HepG2 (cell line): ENCODE data around the gene HLF. TPM values are rescaled to one million over a fixed set of nuclear protein-coding genes. Genes with fewer than 3 reads are reported as not detected.
A peak's percentile ranks its signal among the peaks of the same experiment; 100 is the strongest.

ENCODE experiments used
- CENPX ChIP-seq: sonication (generic); formaldehyde crosslinking; IDR thresholded peaks from 2 replicates; pipeline ENCODE4 v1.9.0; 2021; ENCODE audit warnings: mild to moderate bottlenecking, missing genetic modification reagents, moderate library complexity
- CHD2 ChIP-seq: IDR thresholded peaks from 2 replicates; pipeline ENCODE4 v1.6.1; 2011; ENCODE audit warnings: low read depth, low read length, improper control_type of control experiment
- FOXC1 ChIP-seq: sonication (generic); formaldehyde crosslinking; IDR thresholded peaks from 2 replicates; pipeline ENCODE4 v1.8.0; 2022; ENCODE audit warnings: mild to moderate bottlenecking, missing genetic modification reagents, borderline replicate concordance
- HDAC6 ChIP-seq: fragments of 200-600 bp; sonication (generic); IDR thresholded peaks from 2 replicates; pipeline ENCODE4 v1.7.0; 2017; ENCODE audit warnings: mild to moderate bottlenecking, antibody characterized with exemption, low read length, low read depth
- KLF15 ChIP-seq: sonication (generic); formaldehyde crosslinking; IDR thresholded peaks from 2 replicates; pipeline ENCODE4 v1.8.1; 2023; ENCODE audit warnings: borderline replicate concordance, mild to moderate bottlenecking, inconsistent platforms, missing genetic modification reagents, mixed read lengths
- PHF20 ChIP-seq: sonication (generic); formaldehyde crosslinking; IDR thresholded peaks from 2 replicates; pipeline ENCODE4 v1.5.0; 2020; ENCODE audit warnings: mild to moderate bottlenecking, missing genetic modification reagents
- PPARG ChIP-seq: conservative IDR thresholded peaks from 2 replicates; pipeline ENCODE4 v1.6.1; 2016; ENCODE audit warnings: missing biosample characterization, missing genetic modification reagents
- ZNF24 ChIP-seq: fragments of 450-650 bp; IDR thresholded peaks from 2 replicates; pipeline ENCODE4 v1.6.1; 2017; ENCODE audit warnings: antibody characterized with exemption, mild to moderate bottlenecking
- ZNF276 ChIP-seq: sonication (generic); formaldehyde crosslinking; IDR thresholded peaks from 2 replicates; pipeline ENCODE4 v1.4.0; 2020; ENCODE audit warnings: mild to moderate bottlenecking, low read depth, missing genetic modification reagents
- ZNF557 ChIP-seq: sonication (generic); formaldehyde crosslinking; IDR thresholded peaks from 2 replicates; pipeline ENCODE4 v1.4.0; 2020; ENCODE audit warnings: missing genetic modification reagents
- ZNF564 ChIP-seq: sonication (generic); formaldehyde crosslinking; IDR thresholded peaks from 2 replicates; pipeline ENCODE4 v1.8.1; 2023; ENCODE audit warnings: mild to moderate bottlenecking, missing genetic modification reagents
- ZNF841 ChIP-seq: sonication (generic); formaldehyde crosslinking; IDR thresholded peaks from 2 replicates; pipeline ENCODE4 v1.8.1; 2023; ENCODE audit warnings: missing genetic modification reagents, borderline replicate concordance
- ZZZ3 ChIP-seq: sonication (generic); formaldehyde crosslinking; IDR thresholded peaks from 2 replicates; pipeline ENCODE4 v1.4.0; 2020; ENCODE audit warnings: missing genetic modification reagents, mild to moderate bottlenecking, borderline replicate concordance
- polyA plus RNA-seq, 8 experiments: library from polyadenylated mRNA; depleted of rRNA in 3 of 8; stranded (reverse) in 7 of 8; unstranded in 1 of 8; fragments of >200 nt; fragmentation: Illumina TruSeq in 4 of 8; extraction: Trizol in 4 of 8; gene quantifications; 2 replicates each; pipeline versions ENCODE4 v1.2.1 to v1.2.3, GENCODE V29; 2011 to 2016; ENCODE audit warnings: low read depth in 4 of 8, missing spikeins in 1 of 8, mixed read lengths in 1 of 8; ENCODE audit not compliant: insufficient read depth in 1 of 8
- total RNA-seq, 5 experiments: library from RNA; depleted of rRNA; stranded (reverse); fragments of >200 nt; fragmentation: Illumina TruSeq; extraction: Trizol; gene quantifications; 2 replicates each; pipeline ENCODE4 v1.2.3, GENCODE V29; 2016; ENCODE audit warnings: low read depth in 1 of 5
- TF ChIP-seq, protein P1 (sequence below): sonication (generic); formaldehyde crosslinking; IDR thresholded peaks from 2 replicates; pipeline ENCODE4 v1.4.0; 2020; ENCODE audit warnings: low read depth, missing genetic modification reagents
- TF ChIP-seq, protein P2 (sequence below): sonication (generic); formaldehyde crosslinking; IDR thresholded peaks from 2 replicates; pipeline ENCODE4 v1.8.1; 2022; ENCODE audit warnings: low read depth, mild to moderate bottlenecking, missing genetic modification reagents
- TF ChIP-seq, protein P3 (sequence below): sonication (generic); formaldehyde crosslinking; IDR thresholded peaks from 2 replicates; pipeline ENCODE4 v1.8.1; 2023; ENCODE audit warnings: mild to moderate bottlenecking, moderate library complexity, missing genetic modification reagents
- TF ChIP-seq, protein P4 (sequence below): sonication (generic); IDR thresholded peaks from 2 replicates; pipeline ENCODE4 v1.6.1; 2016; ENCODE audit warnings: low read depth, borderline replicate concordance

Gene HLF
- total and polyA plus RNA-seq, 2 of the 13 experiments (the other 11 are each of a cell fraction or from before 2014, with no cell fraction given) = 202 to 346 TPM

DNA sequence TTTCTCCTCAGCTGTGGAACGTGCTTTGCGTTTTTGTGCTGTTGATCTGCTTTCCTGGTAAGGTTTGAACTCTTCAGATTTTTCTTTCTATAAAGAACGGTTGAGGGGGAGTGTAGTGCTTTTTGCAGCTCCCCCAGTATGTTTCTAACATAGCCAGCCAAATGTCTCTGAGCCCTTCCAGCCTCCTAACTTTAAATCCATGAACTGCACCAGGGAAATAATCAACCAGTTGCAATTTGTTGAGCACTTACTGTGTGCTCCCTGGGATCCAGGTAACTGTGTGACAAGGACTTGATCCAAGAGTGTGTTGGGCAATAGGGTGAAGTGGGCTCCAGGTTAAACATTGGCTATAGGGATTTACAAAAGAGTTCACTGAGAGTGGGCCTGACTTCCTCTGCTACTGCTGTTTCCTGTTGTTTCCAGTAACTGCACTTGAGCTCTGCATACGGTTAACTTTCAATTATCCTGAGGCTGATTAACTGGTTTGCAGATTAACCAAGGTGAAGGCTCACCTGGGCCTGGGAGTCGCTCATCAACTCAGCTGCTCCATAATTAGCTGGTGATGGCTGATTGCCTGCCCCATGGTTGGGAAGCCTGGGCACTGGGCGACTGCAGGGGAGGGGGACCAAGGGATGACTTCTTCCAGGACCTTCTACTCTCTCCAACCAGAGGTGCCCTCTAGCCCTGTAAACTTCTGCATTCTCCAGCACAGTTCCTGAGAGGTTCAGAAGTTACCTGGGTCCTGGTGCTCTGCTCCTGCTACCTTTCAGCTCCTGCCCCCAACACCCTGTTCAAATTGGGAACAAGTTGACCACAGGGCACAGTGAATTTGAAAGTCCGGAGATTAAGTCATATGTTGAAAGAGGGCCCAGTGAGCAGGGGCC lies 19.5 kb downstream of the HLF start (continued):
- peak; percentile 87 for TF ChIP-seq ZNF557 (CRISPR knock-in tag)
- peak; percentile 48; the same call in 1 of the 2 replicates for TF ChIP-seq ZNF276 (CRISPR knock-in tag)
- TF ChIP-seq, protein P1, sequence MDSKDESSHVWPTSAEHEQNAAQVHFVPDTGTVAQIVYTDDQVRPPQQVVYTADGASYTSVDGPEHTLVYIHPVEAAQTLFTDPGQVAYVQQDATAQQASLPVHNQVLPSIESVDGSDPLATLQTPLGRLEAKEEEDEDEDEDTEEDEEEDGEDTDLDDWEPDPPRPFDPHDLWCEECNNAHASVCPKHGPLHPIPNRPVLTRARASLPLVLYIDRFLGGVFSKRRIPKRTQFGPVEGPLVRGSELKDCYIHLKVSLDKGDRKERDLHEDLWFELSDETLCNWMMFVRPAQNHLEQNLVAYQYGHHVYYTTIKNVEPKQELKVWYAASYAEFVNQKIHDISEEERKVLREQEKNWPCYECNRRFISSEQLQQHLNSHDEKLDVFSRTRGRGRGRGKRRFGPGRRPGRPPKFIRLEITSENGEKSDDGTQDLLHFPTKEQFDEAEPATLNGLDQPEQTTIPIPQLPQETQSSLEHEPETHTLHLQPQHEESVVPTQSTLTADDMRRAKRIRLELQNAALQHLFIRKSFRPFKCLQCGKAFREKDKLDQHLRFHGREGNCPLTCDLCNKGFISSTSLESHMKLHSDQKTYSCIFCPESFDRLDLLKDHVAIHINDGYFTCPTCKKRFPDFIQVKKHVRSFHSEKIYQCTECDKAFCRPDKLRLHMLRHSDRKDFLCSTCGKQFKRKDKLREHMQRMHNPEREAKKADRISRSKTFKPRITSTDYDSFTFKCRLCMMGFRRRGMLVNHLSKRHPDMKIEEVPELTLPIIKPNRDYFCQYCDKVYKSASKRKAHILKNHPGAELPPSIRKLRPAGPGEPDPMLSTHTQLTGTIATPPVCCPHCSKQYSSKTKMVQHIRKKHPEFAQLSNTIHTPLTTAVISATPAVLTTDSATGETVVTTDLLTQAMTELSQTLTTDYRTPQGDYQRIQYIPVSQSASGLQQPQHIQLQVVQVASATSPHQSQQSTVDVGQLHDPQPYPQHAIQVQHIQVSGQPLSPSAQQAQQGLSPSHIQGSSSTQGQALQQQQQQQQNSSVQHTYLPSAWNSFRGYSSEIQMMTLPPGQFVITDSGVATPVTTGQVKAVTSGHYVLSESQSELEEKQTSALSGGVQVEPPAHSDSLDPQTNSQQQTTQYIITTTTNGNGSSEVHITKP (CRISPR knock-in tag) = peak; percentile 48; the same call in 1 of the 2 replicates
- TF ChIP-seq ZNF564 (CRISPR knock-in tag) = peak; percentile 71
- TF ChIP-seq FOXC1 (CRISPR knock-in tag) = no peak; the same call in 1 of the 2 replicates
- TF ChIP-seq KLF15 (CRISPR knock-in tag) = no peak; the same call in 1 of the 2 replicates
- no peak for TF ChIP-seq PHF20 (CRISPR knock-in tag)
- TF ChIP-seq ZNF24 = peak; percentile 52; the same call in 1 of the 2 replicates
- 0 out of 2 replicates have a peak, but pooled peaks have one; percentile 34 for TF ChIP-seq HDAC6
- TF ChIP-seq PPARG = peak; percentile 90
- TF ChIP-seq, protein P2, sequence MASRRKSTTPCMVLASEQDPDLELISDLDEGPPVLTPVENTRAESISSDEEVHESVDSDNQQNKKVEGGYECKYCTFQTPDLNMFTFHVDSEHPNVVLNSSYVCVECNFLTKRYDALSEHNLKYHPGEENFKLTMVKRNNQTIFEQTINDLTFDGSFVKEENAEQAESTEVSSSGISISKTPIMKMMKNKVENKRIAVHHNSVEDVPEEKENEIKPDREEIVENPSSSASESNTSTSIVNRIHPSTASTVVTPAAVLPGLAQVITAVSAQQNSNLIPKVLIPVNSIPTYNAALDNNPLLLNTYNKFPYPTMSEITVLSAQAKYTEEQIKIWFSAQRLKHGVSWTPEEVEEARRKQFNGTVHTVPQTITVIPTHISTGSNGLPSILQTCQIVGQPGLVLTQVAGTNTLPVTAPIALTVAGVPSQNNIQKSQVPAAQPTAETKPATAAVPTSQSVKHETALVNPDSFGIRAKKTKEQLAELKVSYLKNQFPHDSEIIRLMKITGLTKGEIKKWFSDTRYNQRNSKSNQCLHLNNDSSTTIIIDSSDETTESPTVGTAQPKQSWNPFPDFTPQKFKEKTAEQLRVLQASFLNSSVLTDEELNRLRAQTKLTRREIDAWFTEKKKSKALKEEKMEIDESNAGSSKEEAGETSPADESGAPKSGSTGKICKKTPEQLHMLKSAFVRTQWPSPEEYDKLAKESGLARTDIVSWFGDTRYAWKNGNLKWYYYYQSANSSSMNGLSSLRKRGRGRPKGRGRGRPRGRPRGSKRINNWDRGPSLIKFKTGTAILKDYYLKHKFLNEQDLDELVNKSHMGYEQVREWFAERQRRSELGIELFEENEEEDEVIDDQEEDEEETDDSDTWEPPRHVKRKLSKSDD (CRISPR knock-in tag) = no peak
- TF ChIP-seq, protein P3, sequence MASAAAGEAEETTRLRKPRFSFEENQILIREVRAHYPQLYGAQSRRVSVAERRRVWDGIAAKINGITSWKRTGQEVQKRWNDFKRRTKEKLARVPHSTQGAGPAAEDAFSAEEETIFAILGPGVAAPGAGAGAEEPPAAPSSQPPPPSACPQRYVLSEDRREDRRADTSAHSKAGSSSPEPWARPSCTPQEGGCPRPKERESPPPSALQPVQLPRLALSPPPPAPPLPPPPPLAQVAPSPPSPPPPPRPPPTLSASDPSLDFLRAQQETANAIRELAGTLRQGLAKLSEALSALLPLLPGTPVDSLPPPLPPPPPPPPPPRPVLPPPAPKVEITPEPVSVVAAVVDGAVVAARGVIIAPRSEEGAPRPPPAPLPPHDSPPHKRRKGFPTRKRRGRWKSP (CRISPR knock-in tag) = peak; percentile 93
- TF ChIP-seq CHD2 = 0 out of 2 replicates have a peak, but pooled peaks have one; percentile 23
- TF ChIP-seq CENPX (CRISPR knock-in tag) = no peak
- TF ChIP-seq, protein P4, sequence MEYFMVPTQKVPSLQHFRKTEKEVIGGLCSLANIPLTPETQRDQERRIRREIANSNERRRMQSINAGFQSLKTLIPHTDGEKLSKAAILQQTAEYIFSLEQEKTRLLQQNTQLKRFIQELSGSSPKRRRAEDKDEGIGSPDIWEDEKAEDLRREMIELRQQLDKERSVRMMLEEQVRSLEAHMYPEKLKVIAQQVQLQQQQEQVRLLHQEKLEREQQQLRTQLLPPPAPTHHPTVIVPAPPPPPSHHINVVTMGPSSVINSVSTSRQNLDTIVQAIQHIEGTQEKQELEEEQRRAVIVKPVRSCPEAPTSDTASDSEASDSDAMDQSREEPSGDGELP = peak; percentile 84
- 0 out of 2 replicates have a peak, but pooled peaks have one; percentile 25 for TF ChIP-seq ZNF841 (CRISPR knock-in tag)
- TF ChIP-seq ZZZ3 (CRISPR knock-in tag) = peak; percentile 68; the same call in 1 of the 2 replicates
